GM12872 (cell line): ENCODE measurements around the gene KIF2A.

ENCODE experiments used
- CTCF ChIP-seq: IDR thresholded peaks from 3 replicates; pipeline ENCODE4 v1.5.1; 2011; ENCODE audit warnings: low read depth, mild to moderate bottlenecking, low read length, moderate library complexity; ENCODE audit not compliant: insufficient read depth

KIF2A gene

GRCh38 chr5:62268234-62268633 is 37.8 kb upstream of the KIF2A start:
- TF ChIP-seq CTCF = no peak

- TF ChIP-seq CTCF = no peak
Observed at GRCh38 chr5:62268792-62269191, 37.2 kb upstream of the KIF2A start.

GRCh38 chr5:62271370-62271769 is 34.6 kb upstream of the KIF2A start:
- TF ChIP-seq CTCF = no peak

GRCh38 chr5:62271870-62272269 is 34.1 kb upstream of the KIF2A start:
- TF ChIP-seq CTCF = no peak

GRCh38 chr5:62273687-62274086 is 32.3 kb upstream of the KIF2A start:
- no peak for TF ChIP-seq CTCF

- TF ChIP-seq CTCF = no peak
Observed at GRCh38 chr5:62275581-62275980, 30.4 kb upstream of the KIF2A start.

- TF ChIP-seq CTCF = no peak
Observed at GRCh38 chr5:62281411-62281810, 24.6 kb upstream of the KIF2A start.

- TF ChIP-seq CTCF = no peak
Observed at GRCh38 chr5:62282064-62282463, 23.9 kb upstream of the KIF2A start.
